Neuronal stem cell (in vitro differentiated cells): Measurements from ENCODE around the gene DNAAF8.

Experiments used
- DNase-seq: peaks from one replicate; pipeline ENCODE4 v3.0.0-alpha.2; 2013; ENCODE audit warnings: low spot score
- H2AFZ ChIP-seq: one replicate; pipeline ENCODE4 v1.6.1; 2013; ENCODE audit warnings: mild to moderate bottlenecking, low read length, inconsistent platforms
- H2AK5ac ChIP-seq: 2 replicates; pipeline ENCODE4 v1.6.1; 2013; ENCODE audit warnings: low read depth, mild to moderate bottlenecking, inconsistent platforms, low read length, moderate library complexity, mixed read lengths
- H2BK120ac ChIP-seq: 2 replicates; pipeline ENCODE4 v1.6.1; 2013; ENCODE audit warnings: low read depth, mild to moderate bottlenecking, inconsistent platforms, low read length, moderate library complexity, mixed read lengths
- H2BK12ac ChIP-seq: one replicate; pipeline ENCODE4 v1.6.1; 2013; ENCODE audit warnings: low read length, inconsistent platforms
- H2BK15ac ChIP-seq: 2 replicates; pipeline ENCODE4 v1.6.1; 2013; ENCODE audit warnings: mild to moderate bottlenecking, low read length, inconsistent platforms, mixed read lengths
- H2BK5ac ChIP-seq: one replicate; pipeline ENCODE4 v1.6.1; 2013; ENCODE audit warnings: inconsistent platforms, mild to moderate bottlenecking, low read length, moderate library complexity
- H3K14ac ChIP-seq: one replicate; pipeline ENCODE4 v1.6.1; 2013; ENCODE audit warnings: low read length, inconsistent platforms
- H3K18ac ChIP-seq: 2 replicates; pipeline ENCODE4 v1.6.1; 2013; ENCODE audit warnings: low read length, inconsistent platforms
- H3K23ac ChIP-seq: 2 replicates; pipeline ENCODE4 v1.6.1; 2013; ENCODE audit warnings: low read depth, mild to moderate bottlenecking, mixed read lengths, low read length, inconsistent platforms; ENCODE audit not compliant: poor library complexity
- H3K27ac ChIP-seq: replicated peaks from 3 replicates; pipeline ENCODE4 v1.5.1; 2013; ENCODE audit warnings: low read length, inconsistent platforms
- H3K27me3 ChIP-seq, 3 experiments: 2 replicates each; pipeline ENCODE4 v1.6.1; 2013; ENCODE audit warnings: low read length in 3 of 3, mild to moderate bottlenecking in 2 of 3, inconsistent platforms in 1 of 3, low read depth in 1 of 3, mixed read lengths in 1 of 3, moderate library complexity in 1 of 3; ENCODE audit not compliant: control insufficient read depth in 3 of 3, insufficient read depth in 3 of 3
- H3K36me3 ChIP-seq, 2 donors: replicated peaks in 1 of 2; 2 replicates each; pipeline ENCODE4 v1.6.1; 2013; ENCODE audit warnings: low read length in 2 of 2; ENCODE audit not compliant: control insufficient read depth in 2 of 2, insufficient read depth in 2 of 2
- H3K4ac ChIP-seq: 2 replicates; pipeline ENCODE4 v1.6.1; 2013; ENCODE audit warnings: inconsistent platforms, mild to moderate bottlenecking, low read length, moderate library complexity
- H3K4me1 ChIP-seq, 2 donors: 1 replicate in 1 of 2; 2 replicates in 1 of 2; pipeline ENCODE4 v1.6.1; 2013; ENCODE audit warnings: low read length in 2 of 2, low read depth in 1 of 2; ENCODE audit not compliant: control insufficient read depth in 2 of 2, insufficient read depth in 1 of 2
- H3K4me2 ChIP-seq: one replicate; pipeline ENCODE4 v1.6.1; 2013; ENCODE audit warnings: mild to moderate bottlenecking, low read length, inconsistent platforms; ENCODE audit not compliant: insufficient read depth, poor library complexity, severe bottlenecking
- H3K4me3 ChIP-seq, 2 donors: 2 replicates each; pipeline ENCODE4 v1.5.1; 2013; ENCODE audit warnings: low read length in 2 of 2, mild to moderate bottlenecking in 2 of 2, inconsistent platforms in 1 of 2, moderate library complexity in 1 of 2
- H3K79me1 ChIP-seq: one replicate; pipeline ENCODE4 v1.6.1; 2013; ENCODE audit warnings: low read depth, mild to moderate bottlenecking, inconsistent platforms, low read length, moderate library complexity
- H3K9ac ChIP-seq: one replicate; pipeline ENCODE4 v1.6.1; 2013; ENCODE audit warnings: mild to moderate bottlenecking, low read depth, low read length, inconsistent platforms; ENCODE audit not compliant: poor library complexity
- H3K9me3 ChIP-seq, 2 donors: replicated peaks in 1 of 2; 2 replicates each; pipeline versions ENCODE3 to v1.6.1; 2013; ENCODE audit warnings: low read length in 2 of 2, mild to moderate bottlenecking in 2 of 2, inconsistent platforms in 1 of 2, low read depth in 1 of 2, mixed read lengths in 1 of 2, moderate library complexity in 1 of 2; ENCODE audit not compliant: control insufficient read depth in 2 of 2, insufficient read depth in 1 of 2
- H4K8ac ChIP-seq: one replicate; pipeline ENCODE4 v1.6.1; 2013; ENCODE audit warnings: low read depth, mild to moderate bottlenecking, inconsistent platforms, low read length, moderate library complexity
- H4K91ac ChIP-seq: one replicate; pipeline ENCODE4 v1.6.1; 2013; ENCODE audit warnings: low read length, low read depth, mild to moderate bottlenecking, inconsistent platforms; ENCODE audit not compliant: poor library complexity
- WGBS, 2 donors: extraction: QIAGEN DNeasy Blood & Tissue Kit; methylation state at CpG; one replicate each; pipeline ENCODE4 v1.1.7; 2013; ENCODE audit warnings: missing lambda C conversion rate in 2 of 2, mixed read lengths in 1 of 2; ENCODE audit not compliant: insufficient read length in 2 of 2, insufficient replicate concordance in 1 of 2; ENCODE audit errors: extremely low coverage in 2 of 2; 5-methylcytosine and 5-hydroxymethylcytosine counted together

DNAAF8 gene

GRCh38 chr16:4704913-4705312, 29.4 kb upstream of the DNAAF8 start:
- Histone ChIP-seq H2AFZ (no peak overlapping the region), H4K91ac (no peak overlapping the region), H3K27me3 (no peaks in the 10 kb centered on the region), H3K23ac (no peak overlapping the region), H3K4me3 (no peak overlapping the region), H2BK120ac (no peak overlapping the region), H3K14ac (no peak overlapping the region), H3K9ac (no peak overlapping the region), H3K4ac (no peak overlapping the region), H2BK12ac (no peak overlapping the region), H2BK15ac (no peak overlapping the region), H3K9me3 (no peaks in the 10 kb centered on the region), H2BK5ac (no peak overlapping the region), H3K79me1 (peaks cover 9% of the 10 kb centered on the region), H3K27ac (no peak overlapping the region), H2AK5ac (no peak overlapping the region), H3K36me3 (peaks cover 29 to 73% of the 10 kb centered on the region in 2 donors), H3K4me2 (no peak overlapping the region), H3K18ac (no peak overlapping the region), H3K4me1 (no peaks in the 10 kb centered on the region), H4K8ac (no peak overlapping the region)
- no CpG with 5 or more reads among the region's 14 CpGs for WGBS, 2 donors
- no peak for DNase-seq

- Histone ChIP-seq H3K14ac (no peak overlapping the region), H2BK120ac (no peak overlapping the region), H2AFZ (no peak overlapping the region), H4K91ac (no peak overlapping the region), H3K36me3 (peaks cover 20 to 70% of the 10 kb centered on the region in 2 donors), H3K4me3 (peak overlapping the region in 1 of 2 donors; percentile 55), H3K79me1 (peaks cover 5% of the 10 kb centered on the region), H3K27ac (no peak overlapping the region), H2BK15ac (no peak overlapping the region), H2BK5ac (no peak overlapping the region), H4K8ac (no peak overlapping the region), H3K18ac (no peak overlapping the region), H3K9ac (no peak overlapping the region), H2BK12ac (no peak overlapping the region), H3K23ac (no peak overlapping the region), H2AK5ac (no peak overlapping the region), H3K4me2 (no peak overlapping the region), H3K9me3 (no peaks in the 10 kb centered on the region), H3K4ac (no peak overlapping the region), H3K4me1 (no peaks in the 10 kb centered on the region), H3K27me3 (no peaks in the 10 kb centered on the region)
- no CpG with 5 or more reads among the region's 7 CpGs for WGBS, 2 donors
- no peak for DNase-seq
Measured at GRCh38 chr16:4706871-4707270, 27.5 kb upstream of the DNAAF8 start.

DNA sequence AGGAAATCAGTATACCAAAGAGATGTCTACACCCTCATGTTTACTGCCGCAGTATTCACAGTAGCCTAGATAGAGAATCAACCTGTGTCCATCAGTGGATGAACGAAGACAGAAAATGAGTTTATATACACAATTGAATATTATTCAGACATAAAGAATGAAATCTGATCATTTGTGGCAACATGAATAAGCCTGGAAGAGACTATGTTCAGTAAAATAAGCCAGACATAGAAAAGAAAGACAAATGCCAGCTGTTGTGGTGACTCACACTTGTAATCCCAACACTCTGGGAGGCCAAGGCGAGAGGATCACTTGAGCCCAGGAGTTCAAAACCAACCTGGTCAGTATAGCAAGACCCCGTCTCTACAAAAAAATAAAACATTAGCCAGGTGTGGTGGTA, 24.9 kb upstream of the DNAAF8 start:
- H2AK5ac ChIP-seq, result no peak overlapping the region
- H2BK15ac ChIP-seq, result no peak overlapping the region
- H3K9me3 ChIP-seq, result no peaks in the 10 kb centered on the region
- H3K18ac ChIP-seq, result no peak overlapping the region
- peaks cover 3% of the 10 kb centered on the region for H3K79me1 ChIP-seq
- no peak overlapping the region for H3K9ac ChIP-seq
- H3K4ac ChIP-seq, result no peak overlapping the region
- WGBS, 2 donors, result no CpG with 5 or more reads among the region's 4 CpGs
- no peak overlapping the region for H2BK12ac ChIP-seq
- H3K27me3 ChIP-seq, result no peaks in the 10 kb centered on the region
- H2BK120ac ChIP-seq, result no peak overlapping the region
- H4K8ac ChIP-seq, result no peak overlapping the region
- no peak overlapping the region for H3K14ac ChIP-seq
- no peak for DNase-seq
- H3K4me2 ChIP-seq, result no peak overlapping the region
- H3K36me3 ChIP-seq, result peaks cover 15 to 73% of the 10 kb centered on the region in 2 donors
- H4K91ac ChIP-seq, result no peak overlapping the region
- no peaks in the 10 kb centered on the region for H3K4me1 ChIP-seq
- H3K27ac ChIP-seq, result no peak overlapping the region
- H2AFZ ChIP-seq, result no peak overlapping the region
- H2BK5ac ChIP-seq, result no peak overlapping the region
- H3K4me3 ChIP-seq, result no peak overlapping the region
- H3K23ac ChIP-seq, result no peak overlapping the region

DNA sequence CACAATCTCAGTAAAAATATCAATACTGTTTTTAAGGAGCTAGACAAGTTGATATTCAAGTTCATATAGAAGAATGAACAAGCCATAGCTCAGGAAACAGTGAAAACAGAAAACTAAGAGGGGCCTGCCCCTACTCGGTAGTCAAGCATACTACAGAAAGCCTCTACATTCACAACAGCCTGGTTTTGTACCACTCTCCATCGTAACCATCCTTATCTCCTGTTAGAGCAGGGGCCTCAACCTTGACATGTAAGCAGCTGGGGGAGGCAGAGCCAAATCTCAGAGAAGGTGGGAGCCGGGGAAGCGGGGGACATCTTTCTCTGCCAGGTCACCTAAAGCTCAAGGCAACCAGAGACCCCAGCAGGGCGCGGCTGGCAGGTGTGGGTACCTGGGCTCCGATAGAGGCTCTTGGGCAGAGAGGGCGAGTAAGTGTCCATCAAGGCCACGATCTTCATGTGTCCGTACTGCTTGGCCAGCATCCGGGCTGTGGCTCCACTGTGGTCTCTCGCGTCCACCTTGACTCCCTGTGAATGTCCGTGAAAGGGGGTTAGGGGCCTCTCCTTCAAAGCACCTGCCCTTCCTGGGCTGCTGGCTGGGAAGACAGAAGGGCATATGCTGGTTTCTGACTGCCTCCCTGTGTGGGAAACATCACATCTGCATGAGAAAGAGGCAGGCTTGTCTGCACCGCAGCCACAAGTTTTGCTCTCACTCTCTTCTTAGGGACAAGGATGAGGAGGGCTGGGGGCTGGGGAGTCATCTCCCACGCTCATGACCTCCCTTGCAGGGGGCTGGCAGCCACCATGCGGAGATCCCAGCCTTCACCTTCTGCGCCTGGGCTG, 20.5 kb upstream of the DNAAF8 start:
- Histone ChIP-seq H2AK5ac (no peak overlapping the region), H3K27ac (no peak overlapping the region), H3K36me3 (peaks cover 13 to 57% of the 10 kb centered on the region in 2 donors), H2BK120ac (no peak overlapping the region), H3K14ac (no peak overlapping the region), H3K4me3 (no peak overlapping the region), H3K4me2 (no peak overlapping the region), H3K4me1 (no peaks in the 10 kb centered on the region), H4K91ac (no peak overlapping the region), H3K4ac (no peak overlapping the region), H2BK15ac (no peak overlapping the region), H3K79me1 (peaks cover 3% of the 10 kb centered on the region), H3K18ac (no peak overlapping the region), H2BK12ac (no peak overlapping the region), H4K8ac (no peak overlapping the region), H3K23ac (peak overlapping the region; percentile 65), H2BK5ac (peak overlapping the region; percentile 82), H3K27me3 (no peaks in the 10 kb centered on the region), H3K9ac (peak overlapping the region; percentile 21), H2AFZ (no peak overlapping the region), H3K9me3 (no peaks in the 10 kb centered on the region)
- no peak for DNase-seq
- no CpG with 5 or more reads among the region's 18 CpGs for whole genome bisulfite sequencing, 2 donors
